GM19455 (cell line): ENCODE data around the gene C19orf12.

Source experiments
- ATAC-seq: cut with Tn5 transposase; IDR thresholded peaks from one replicate; pipeline ENCODE4 v1.9.1; 2021; ENCODE audit not compliant: unreplicated experiment

The C19orf12 gene

DNA sequence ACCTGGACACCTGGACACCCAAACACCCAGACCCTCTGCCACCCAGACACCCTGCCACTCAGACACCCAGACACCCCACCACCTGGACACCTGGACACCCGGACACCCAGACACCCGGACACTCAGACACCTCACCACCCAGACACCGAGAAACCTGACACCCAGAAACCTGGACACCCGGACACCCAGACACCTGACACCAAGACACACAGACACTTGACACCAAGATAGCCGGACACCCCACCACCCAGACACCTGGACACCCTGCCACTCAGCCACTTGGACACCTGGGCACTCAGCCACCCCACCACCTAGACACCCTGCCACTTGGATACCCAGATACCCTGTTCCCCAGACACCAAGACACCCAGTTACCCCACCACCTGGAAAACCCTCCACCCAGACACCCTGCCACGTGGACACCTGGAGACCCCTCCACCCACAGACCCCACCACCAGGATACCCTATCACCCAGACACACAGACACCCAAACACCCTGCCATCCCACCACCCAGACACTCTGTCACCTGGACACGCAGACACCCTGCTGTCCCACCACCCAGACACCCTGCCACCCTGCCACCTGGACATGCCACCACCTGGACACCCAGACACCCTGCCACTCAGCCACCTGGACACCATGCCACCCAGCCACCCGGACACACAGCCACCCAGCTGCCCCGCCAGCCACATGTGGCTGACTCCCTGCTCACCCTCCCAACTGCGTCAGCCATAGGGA is 17.4 kb downstream of the C19orf12 start:
- no peak for ATAC-seq

DNA sequence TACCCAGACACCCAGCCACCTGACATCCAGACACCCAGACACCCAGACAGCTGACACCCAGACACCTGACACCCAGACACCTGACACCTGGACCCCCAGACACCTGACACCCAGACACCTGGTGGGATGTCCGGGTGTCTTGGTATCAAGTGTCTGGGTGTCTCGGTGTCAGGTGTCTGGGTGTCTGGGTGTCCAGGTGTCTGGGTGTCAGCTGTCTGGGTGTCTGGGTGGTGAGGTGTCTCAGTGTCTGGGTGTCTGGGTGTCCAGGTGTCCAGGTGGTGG is 18.6 kb downstream of the C19orf12 start:
- no peak for ATAC-seq

DNA sequence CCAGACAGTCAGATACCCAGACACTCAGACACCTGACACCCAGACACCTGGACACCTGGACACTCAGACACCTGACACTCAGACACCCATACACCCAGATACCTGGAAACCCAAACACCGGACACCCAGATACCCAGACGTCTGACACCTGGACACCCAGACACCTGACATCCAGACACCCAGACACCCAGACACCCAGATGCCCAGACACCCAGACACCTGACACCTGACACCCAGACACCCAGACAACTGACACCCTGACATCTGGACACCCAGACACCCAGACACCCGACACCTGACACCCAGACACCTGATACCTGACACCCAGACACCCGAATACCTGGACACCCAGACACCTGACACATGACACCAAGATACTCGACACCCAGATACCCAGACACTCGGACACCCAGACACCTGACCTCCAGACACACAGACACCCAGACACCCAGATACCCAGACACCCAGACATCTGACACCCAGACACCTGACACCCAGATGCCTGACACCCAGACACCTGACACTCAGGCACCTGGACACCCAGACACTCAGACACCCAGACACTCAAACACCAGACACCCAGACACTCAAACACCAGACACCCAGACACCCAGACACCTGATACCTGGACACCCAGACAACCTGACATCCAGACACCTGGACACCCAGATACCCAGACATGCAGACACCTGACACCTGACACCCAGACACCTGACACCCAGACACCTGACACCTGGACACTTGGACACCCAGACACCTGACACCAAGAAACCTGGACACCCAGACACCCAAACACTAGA is 19.1 kb downstream of the C19orf12 start:
- no peak for ATAC-seq

DNA sequence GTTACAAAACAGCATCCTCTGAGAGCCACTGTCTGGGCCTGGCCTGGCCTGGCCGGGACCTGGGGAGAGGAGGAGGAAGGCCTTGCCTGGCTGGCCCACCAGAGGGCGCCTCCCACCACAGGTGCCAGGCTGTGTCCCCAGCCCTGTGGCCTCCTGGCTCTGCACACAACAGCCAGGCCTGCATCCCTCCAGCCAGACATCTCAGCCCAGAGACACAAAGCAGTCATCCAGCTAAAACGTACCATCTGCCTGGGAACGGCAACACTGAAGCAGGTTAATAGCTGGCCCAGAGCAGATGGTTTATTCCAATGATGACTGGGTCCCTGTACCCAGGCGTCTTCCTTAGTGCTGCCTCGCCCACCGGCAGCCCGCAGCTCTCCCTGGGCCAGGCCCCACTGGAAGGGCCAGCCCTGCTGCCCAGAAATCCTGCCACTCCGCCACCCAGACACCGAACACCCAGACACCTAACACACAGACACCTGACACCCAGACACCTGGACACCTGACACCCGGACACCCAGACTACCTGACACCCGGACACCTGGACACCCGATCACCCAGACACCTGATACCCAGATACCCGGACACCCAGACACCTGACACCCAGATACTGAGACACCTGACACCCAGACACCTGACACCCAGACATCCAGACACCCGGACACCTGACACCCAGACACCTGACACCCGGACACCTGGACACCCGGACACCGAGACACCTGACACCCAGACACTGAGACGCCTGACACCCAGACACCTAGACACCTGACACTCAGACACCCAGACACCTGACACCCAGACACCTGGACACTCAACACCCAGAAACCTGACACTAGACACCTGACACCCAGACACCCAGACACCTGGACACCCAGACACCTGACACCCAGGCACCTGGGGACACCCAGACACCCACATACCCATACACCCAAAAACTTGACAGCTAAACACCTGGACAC is 20.1 kb downstream of the C19orf12 start:
- ATAC-seq = peak; percentile 88

DNA sequence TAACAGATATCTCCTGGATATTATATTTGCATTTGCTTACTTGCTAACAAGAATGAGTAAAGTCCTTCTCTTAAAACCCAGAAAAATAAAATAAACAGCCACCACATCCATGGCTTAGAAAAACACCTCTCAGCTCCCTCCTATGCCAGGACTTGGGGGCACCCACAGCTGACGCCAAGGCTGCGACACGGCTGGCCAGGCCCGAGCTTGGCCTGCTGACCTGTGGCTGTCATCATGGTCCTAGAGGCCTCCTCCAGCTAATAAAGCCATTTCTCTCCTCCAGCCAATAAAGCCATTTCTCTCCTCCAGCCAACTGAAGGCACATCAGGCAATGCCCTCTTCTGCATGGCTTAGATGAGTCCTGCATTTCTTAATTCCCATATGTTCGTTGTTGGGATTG is 20.9 kb downstream of the C19orf12 start:
- ATAC-seq = no peak

DNA sequence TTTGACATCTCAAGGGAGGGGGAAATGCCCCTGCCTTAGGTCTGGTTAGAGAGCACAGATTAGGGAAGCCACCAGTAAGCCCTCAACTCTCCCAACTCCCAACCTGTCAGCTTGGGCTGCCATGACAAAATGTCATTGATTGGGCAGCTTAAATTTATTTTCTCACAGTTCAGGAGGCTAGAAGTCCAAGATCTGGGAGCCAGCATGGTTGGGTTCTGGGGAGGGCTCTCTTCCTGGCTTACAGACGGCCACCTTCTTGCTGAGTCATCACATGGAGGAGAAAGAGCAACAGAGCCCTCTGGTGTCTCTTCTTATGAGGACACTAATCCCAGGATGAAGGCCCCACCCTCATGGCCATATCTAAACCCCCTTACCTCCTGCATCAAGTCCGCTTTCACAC is 24.2 kb downstream of the C19orf12 start:
- ATAC-seq = no peak

DNA sequence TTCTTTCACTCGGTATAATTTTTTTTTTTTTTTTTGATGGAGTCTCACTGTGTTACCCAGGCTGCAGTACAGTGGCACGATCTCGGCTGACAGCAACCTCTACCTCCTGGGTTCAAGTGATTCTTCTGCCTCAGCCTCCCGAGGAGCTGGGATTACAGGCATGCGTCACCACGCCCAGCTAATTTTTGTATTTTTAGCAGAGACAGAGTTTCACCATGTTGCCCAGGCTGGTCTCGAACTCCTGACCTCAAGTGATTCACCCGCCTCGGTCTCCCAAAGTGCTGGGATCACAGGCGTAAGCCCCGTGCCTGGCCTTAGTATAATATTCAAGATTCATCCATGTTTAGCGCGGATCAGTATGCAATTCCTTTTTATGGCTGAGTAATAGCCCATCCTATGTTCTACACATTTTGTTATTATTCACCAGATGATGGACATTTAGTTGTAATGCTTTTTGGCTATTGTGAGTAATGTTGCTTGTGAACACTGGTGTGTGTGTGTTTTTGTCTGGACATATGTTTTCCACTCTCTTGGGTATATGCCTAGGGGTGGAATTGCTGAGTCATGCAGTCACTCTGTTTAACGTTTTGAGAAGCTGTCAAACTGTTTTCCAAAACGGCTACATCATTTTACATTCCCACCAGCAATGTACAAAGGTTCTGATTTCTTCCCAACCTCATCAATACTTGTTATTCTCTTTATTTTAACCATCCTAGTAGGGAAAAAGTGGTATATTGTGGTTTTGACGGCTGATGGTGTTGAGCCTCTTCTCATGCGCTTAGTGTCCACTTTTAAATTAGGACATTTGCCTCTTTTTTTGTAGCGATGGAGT is 26.9 kb downstream of the C19orf12 start:
- no peak for ATAC-seq

DNA sequence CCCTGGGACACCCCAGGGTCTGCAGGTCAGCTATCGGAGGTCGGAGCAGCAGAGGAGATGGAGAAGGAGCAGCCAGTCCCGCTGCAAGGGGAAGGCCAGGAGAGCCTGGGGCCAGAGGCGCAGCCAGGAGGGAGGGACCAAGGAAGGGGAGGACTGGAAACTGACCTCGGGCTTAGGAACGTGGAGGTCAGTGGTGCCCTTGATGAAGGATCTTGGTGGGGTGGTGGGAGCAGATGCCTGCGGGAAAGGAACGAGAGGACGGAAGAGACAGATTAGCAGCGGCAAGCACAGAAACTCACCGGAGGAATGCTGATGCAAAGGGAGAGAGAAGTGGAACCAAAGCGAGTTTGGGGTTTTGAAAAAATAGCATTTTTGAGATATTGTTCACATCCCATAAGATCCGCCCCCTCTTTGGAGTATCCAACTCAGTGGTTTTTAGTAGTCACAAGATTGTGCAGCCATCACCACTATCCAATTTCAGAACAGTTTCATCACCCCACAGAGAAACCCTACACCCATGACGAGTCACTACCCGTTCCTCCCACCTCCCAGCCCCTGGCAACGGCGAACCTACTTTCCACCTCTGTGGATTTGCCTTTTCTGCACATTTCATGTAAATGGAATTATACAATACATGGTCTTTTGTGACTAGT is 27.7 kb downstream of the C19orf12 start:
- no peak for ATAC-seq

DNA sequence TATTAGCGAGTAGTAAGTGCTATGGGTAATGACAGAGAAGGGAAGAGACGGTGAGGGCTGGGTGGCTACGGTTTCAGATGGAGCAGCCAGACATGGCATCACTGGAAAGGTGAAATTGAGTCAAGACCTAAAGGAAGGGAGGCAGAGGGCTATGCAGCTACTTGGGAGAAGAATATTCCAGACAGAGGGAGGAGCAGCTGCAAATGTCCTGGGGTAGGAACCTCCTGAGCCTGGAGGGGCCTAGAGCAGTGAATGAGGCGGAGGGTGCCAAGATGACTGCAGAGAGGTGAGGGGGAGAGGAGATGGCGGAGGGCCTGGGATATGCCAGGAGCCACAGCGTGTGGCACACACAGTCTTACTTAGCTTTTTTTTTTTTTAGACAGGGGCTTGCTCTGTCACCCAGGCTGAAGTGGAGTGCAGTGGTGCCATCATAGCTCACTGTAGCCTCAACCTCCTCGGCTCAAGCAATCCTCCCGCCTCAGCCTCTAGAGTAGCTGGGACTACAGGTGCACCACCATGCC is 28.7 kb downstream of the C19orf12 start:
- ATAC-seq = no peak

DNA sequence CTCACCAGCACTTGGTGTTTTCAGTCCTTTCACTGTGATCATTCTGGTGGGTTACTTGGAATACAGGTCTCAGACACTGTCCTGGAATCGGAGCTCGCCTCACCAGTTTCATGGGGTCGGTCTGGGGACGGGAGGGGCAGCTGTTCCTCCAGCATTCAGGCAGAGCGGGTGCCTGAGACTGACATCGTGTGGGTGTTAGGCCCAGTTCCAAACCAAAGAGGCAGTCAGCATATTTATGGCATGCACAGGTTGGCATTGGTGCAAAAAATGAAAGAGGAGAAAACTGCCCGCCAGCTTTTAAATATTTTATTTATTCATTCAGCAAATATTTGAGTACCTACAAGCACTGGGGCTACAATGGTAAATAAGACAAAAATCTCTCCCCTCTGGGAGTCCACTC is 29.7 kb downstream of the C19orf12 start:
- no peak for ATAC-seq

DNA sequence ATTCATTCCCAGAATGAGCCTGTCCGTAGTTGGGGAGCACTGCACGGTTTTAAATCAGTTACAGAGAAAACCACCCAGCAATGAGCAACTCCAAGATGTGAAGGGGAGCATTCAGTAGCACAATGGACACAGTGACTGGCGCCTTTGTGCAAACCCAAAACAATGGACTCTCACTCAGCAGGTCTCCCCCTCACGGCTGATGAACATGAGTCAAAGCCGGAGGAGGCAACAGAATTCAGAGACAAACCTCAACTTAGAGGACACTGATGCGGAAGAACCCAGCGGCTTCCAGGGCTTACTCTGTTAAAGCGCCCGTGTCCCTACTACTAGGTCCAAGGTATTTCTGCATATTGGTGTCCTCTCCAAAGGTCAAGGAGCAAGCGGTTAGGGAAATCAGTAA is 32.1 kb downstream of the C19orf12 start:
- no peak for ATAC-seq

DNA sequence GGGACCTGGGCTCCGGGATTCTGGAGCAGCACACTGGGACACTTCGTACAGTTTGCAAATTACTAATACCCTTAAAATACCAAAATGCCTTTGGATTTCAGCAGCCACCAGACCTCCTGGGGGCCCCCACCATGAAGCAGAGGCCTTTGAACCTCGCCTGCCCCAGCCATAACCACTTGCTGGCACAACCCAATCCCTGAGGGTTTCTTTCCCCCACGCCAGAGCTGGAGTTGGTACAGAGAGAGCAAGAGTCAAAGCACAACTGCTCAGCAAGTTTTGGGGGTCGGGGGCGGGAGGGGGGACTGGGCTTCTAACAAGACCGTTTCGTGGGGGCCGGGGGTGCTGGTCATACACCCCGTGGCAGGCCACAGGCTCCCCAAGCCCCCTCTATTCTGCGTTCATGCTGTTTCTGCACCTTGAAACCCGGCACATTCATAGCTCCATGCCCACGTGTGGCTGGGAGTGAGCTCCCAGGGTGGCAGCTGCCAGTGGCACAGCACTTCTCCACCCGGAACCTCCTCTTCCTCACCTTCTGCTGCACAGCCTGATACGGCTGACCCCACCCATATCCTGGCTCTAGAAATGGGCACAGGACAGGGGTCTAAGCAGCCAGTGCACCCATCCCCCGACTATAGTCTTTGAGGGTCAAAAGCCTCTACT is 32.7 kb downstream of the C19orf12 start:
- no peak for ATAC-seq

DNA sequence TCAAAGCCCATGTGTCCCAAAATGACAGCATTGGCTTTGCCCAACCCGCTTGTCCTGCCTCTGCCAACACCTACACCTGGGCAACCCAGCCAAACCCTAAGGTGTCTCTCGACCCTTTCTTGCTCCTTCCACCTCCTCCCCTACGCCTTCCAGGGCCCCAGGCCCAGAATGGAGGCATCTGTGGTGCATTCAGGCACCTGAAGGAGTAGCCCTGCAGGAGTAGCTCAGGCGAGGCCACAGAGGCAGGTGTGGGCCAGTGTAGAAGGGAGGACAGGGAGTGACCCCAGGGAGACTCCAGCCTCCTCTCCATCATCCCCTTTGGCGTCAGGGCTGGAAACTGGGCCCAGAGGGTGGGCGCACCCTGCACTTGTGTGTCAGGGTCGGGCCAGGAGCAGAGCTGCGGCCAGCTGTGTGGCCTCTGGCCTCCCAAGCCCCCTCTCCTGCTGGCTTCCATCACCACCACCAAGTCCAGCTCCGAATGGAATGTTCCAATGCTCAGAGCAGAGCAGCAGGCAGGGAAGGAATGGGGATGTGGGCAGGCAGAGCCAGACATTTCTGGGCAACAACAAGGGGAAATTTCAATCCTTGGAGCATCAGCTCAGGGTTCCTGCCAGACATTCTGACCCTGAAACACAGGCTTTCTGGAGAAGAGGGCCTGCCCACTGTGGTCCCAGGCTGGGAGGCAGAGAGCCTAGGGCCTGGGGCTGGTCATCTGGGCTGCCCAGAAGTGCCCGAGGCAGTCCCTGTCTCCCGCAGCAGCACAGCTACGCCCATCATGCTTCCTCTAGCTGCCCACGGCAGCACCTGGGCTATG is 33.4 kb downstream of the C19orf12 start:
- ATAC-seq = no peak

DNA sequence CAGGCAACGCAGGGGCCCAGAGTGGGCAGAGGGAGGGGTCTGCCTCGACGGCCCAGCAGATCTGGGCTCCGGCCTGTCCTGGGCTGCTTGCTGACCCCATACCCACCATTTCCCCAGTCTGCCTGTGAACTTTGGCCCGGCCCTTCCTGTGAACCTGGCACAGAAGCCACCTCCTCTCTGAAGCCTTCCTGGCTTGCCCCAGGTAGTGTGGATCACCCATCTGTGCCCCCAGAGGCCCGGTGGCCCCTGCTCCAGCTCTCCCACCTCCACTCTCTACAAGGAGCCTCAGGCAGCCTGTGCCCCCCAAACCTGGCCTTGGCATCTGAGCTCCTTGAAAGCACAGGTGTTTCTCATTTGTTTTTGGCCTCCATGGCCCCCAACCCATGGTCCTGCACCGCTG is 34.1 kb downstream of the C19orf12 start:
- ATAC-seq = no peak

DNA sequence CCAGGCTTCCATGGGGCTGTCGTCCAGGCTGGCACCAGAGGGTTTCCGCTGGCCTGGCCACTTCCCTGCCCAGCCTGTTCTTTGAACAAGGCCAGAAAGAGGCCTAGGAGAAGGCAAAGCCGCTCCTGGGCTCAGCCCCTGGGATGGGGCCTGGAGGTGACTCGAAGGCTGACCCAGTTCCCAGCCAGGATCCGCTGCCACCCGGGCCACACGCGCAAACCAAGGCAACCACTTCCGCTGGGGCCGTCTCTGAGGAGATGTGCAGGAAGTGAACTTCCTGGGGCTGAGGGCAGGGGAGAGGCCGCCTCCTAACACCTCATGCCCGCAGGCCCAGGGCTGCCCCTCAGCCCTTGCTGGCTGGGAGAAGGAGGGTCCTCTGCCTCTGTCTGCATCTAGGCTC is 34.6 kb downstream of the C19orf12 start:
- ATAC-seq = peak; percentile 62

DNA sequence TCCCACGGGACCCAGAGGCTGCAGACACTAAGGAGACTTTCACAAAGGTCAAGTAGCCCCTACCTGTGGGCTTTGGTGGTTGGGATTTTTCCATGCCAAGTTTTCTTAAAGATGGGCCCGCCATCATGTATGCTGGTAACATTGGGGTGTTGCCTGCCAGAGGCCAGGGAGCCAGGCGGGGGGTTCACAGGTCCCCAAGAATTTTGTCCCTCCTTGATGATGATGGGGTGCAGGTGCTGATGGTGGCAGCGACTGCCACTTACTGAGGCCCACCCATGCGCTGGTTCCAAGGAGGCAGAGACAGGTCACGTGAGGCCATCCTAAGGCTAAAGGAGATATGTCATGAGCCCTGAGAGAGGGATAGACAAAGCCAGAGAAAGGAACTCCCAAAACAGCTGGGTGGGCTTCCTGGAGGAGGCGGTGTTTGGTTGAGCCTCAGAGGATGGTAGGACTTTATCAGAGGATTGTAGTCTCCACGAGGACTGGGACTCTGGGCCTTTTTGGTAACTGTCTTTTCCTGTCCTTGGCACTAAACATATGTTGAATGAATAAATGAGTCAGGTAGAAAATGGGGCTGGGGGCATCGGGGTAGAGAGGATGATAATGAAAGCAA is 35.4 kb downstream of the C19orf12 start:
- no peak for ATAC-seq

DNA sequence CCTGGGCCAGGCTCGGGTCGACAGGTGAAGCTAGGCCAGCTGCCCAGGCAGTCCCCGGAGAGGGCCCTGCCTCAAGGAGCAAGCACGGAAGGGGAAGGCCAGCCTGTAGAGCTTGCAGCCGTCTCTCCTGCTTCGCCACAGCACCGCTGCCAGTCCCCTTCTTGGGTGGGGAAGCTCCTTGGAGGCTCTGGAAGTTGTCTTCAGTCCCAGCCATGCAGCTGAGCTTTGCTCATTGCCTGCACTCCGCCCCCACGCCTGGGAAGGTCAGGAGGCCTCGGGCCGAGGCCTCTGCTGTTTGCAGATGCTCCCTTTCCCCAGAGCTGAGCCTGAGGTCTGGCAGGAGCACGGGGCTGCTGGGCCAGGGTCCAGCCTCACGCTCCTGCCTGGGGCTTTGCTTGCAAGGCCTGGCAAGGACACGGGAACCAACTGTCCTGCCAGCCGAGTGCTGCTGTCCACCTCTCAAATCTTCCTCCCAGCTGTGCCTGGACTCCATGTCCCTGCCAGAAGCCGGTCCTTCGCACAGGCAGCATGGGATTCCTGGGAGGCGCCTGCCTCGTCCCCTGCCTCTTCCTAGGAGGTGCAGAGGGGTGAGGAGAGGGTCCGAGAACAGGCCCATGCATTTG is 36.5 kb downstream of the C19orf12 start:
- ATAC-seq = no peak
